Activated effector memory CD4-positive, alpha-beta T cell treated with Interleukin-2 at 50 U/mL for 16 hours (primary cell): ENCODE data around the gene UBASH3A.

ENCODE experiments used
- DNase-seq: peaks from one replicate; pipeline ENCODE4 v3.0.0-alpha.2; 2020

UBASH3A gene

GRCh38 chr21:42434884-42435283 is 31.2 kb downstream of the UBASH3A start:
- no peak for DNase-seq

- DNase-seq = no peak
Observed at GRCh38 chr21:42435401-42435800, 31.7 kb downstream of the UBASH3A start.

- no peak for DNase-seq
Observed at GRCh38 chr21:42435833-42436232, 32.1 kb downstream of the UBASH3A start.

- DNase-seq = no peak
Observed at GRCh38 chr21:42436914-42437313, 33.2 kb downstream of the UBASH3A start.

GRCh38 chr21:42437786-42438185 is 34.1 kb downstream of the UBASH3A start:
- DNase-seq = no peak

GRCh38 chr21:42438316-42439205 is 34.9 kb downstream of the UBASH3A start:
- no peak for DNase-seq

GRCh38 chr21:42439284-42440186 is 35.8 kb downstream of the UBASH3A start:
- no peak for DNase-seq

- DNase-seq = no peak
Observed at GRCh38 chr21:42440187-42440792, 36.6 kb downstream of the UBASH3A start.

- DNase-seq = no peak
Observed at GRCh38 chr21:42441963-42442362, 38.3 kb downstream of the UBASH3A start.

- DNase-seq = no peak
Observed at GRCh38 chr21:42443181-42443785, 39.6 kb downstream of the UBASH3A start.

GRCh38 chr21:42443876-42444744 is 40.4 kb downstream of the UBASH3A start:
- no peak for DNase-seq

GRCh38 chr21:42444745-42445059 is 41.0 kb downstream of the UBASH3A start:
- DNase-seq = no peak

GRCh38 chr21:42445311-42445710 is 41.6 kb downstream of the UBASH3A start:
- DNase-seq = no peak

GRCh38 chr21:42446531-42446930 is 42.8 kb downstream of the UBASH3A start:
- no peak for DNase-seq

- no peak for DNase-seq
Observed at GRCh38 chr21:42447182-42447581, 43.5 kb downstream of the UBASH3A start.

GRCh38 chr21:42447732-42448131 is 44.0 kb downstream of the UBASH3A start:
- DNase-seq = no peak

GRCh38 chr21:42448686-42449085 is 45.0 kb downstream of the UBASH3A start:
- DNase-seq = no peak

- DNase-seq = no peak
Observed at GRCh38 chr21:42451941-42452340, 48.2 kb downstream of the UBASH3A start.

- no peak for DNase-seq
Observed at GRCh38 chr21:42452401-42453223, 48.9 kb downstream of the UBASH3A start.

- DNase-seq = no peak
Observed at GRCh38 chr21:42453224-42453985, 49.7 kb downstream of the UBASH3A start.
